Esophagus (tissue), 2 donors: ENCODE measurements around the gene CTH. TPM values are rescaled to one million over a fixed set of nuclear protein-coding genes. Genes with fewer than 3 reads are reported as not detected.

Source experiments
- H3K27ac ChIP-seq, 2 donors: one replicate each; pipeline ENCODE4 v1.5.1; 2013; ENCODE audit warnings: low read depth in 2 of 2, mild to moderate bottlenecking in 2 of 2, inconsistent platforms in 1 of 2, low read length in 1 of 2, moderate library complexity in 1 of 2
- H3K27me3 ChIP-seq, 2 donors: one replicate each; pipeline ENCODE4 v1.6.1; 2013; ENCODE audit warnings: low read length in 2 of 2, control low read depth in 1 of 2, mild to moderate bottlenecking in 1 of 2; ENCODE audit not compliant: insufficient read depth in 2 of 2, control insufficient read depth in 1 of 2
- H3K36me3 ChIP-seq, 2 donors: one replicate each; pipeline ENCODE4 v1.6.1; 2013; ENCODE audit warnings: low read length in 1 of 2; ENCODE audit not compliant: control insufficient read depth in 2 of 2, insufficient read depth in 2 of 2
- H3K4me1 ChIP-seq, 2 donors: one replicate each; pipeline ENCODE4 v1.6.1; 2013; ENCODE audit warnings: low read length in 1 of 2; ENCODE audit not compliant: control insufficient read depth in 2 of 2, insufficient read depth in 2 of 2
- H3K4me3 ChIP-seq, 2 donors: one replicate each; pipeline ENCODE4 v1.5.1; 2013; ENCODE audit warnings: low read length in 2 of 2, mild to moderate bottlenecking in 2 of 2, low read depth in 1 of 2, moderate library complexity in 1 of 2
- H3K9me3 ChIP-seq, 2 donors: one replicate each; pipeline ENCODE4 v1.6.1; 2013; ENCODE audit warnings: mild to moderate bottlenecking in 2 of 2, low read depth in 1 of 2, low read length in 1 of 2, moderate library complexity in 1 of 2; ENCODE audit not compliant: control insufficient read depth in 2 of 2, insufficient read depth in 1 of 2
- WGBS, 2 donors: extraction: QIAGEN DNeasy Blood & Tissue Kit; methylation state at CpG; one replicate each; pipeline ENCODE4 v1.1.7; 2013; 5-methylcytosine and 5-hydroxymethylcytosine counted together
- polyA plus RNA-seq, 2 donors: library from polyadenylated mRNA; stranded (reverse); fragments of 200-250 nt; gene quantifications; one replicate each; pipeline ENCODE4 v1.2.3, GENCODE V29; 2013
- donor health status: healthy with polysubstance abuse.
- donor health status: Bipolar disorder and iron deficiency.

Gene CTH
- polyA plus RNA-seq, 2 donors = 3.4 to 9.4 TPM

DNA sequence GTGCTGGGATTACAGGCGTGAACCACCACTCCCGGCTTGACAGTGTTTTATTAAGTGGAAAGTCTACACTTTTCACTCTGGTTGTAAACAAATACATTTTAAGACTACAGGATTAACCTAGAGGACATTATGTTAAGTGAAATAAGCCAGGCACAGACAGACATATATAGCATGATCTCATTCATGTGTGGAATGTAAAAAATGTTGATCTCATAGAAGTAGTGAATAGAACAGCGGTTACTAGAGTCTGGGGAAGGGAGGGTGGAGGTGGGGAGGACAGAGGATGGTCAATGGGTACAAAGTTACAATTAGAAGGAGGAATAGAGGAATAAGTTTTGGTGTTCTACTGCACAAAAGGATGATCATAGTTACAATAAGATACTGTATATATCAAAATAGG, 16.9 kb downstream of the CTH start:
- no peak overlapping the region for H3K4me3 ChIP-seq
- H3K4me1 ChIP-seq = no peaks in the 10 kb centered on the region
- 79 to 81% methylated on average over 3 of the region's 3 CpGs for WGBS, 2 donors
- H3K9me3 ChIP-seq = no peaks in the 10 kb centered on the region
- H3K27me3 ChIP-seq = no peaks in the 10 kb centered on the region
- H3K36me3 ChIP-seq = no peaks in the 10 kb centered on the region
- H3K27ac ChIP-seq = no peak overlapping the region

GRCh38 chr1:70429219-70429618, 18.2 kb downstream of the CTH start:
- Histone ChIP-seq H3K4me3 (no peak overlapping the region), H3K9me3 (no peaks in the 10 kb centered on the region), H3K36me3 (no peaks in the 10 kb centered on the region), H3K27me3 (no peaks in the 10 kb centered on the region), H3K27ac (no peak overlapping the region), H3K4me1 (no peaks in the 10 kb centered on the region)
- WGBS, 2 donors = 61 to 66% methylated on average over 2 of the region's 2 CpGs

DNA sequence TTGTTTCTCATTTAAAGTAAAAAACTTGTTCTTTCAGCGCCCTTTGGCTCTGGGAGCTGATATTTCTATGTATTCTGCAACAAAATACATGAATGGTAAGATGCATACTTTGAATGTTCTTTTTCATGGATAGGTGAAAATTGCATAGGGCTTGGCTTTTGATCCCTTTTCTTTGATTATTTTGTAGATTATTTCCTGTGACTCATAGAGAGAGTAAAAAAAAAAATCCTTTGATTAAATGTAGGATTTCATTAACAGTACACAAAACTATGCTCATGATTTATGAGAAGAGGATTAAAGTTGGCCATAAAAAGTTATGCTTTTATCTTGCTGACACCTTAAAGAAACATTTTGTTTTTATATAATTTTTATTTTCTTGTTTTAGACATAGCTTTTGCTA, 18.7 kb downstream of the CTH start:
- 55 to 56% methylated on average over 1 of the region's 1 CpG for WGBS, 2 donors
- no peak overlapping the region for H3K27ac ChIP-seq
- no peaks in the 10 kb centered on the region for H3K27me3 ChIP-seq
- H3K36me3 ChIP-seq = no peaks in the 10 kb centered on the region
- no peaks in the 10 kb centered on the region for H3K9me3 ChIP-seq
- no peaks in the 10 kb centered on the region for H3K4me1 ChIP-seq
- H3K4me3 ChIP-seq = no peak overlapping the region

DNA sequence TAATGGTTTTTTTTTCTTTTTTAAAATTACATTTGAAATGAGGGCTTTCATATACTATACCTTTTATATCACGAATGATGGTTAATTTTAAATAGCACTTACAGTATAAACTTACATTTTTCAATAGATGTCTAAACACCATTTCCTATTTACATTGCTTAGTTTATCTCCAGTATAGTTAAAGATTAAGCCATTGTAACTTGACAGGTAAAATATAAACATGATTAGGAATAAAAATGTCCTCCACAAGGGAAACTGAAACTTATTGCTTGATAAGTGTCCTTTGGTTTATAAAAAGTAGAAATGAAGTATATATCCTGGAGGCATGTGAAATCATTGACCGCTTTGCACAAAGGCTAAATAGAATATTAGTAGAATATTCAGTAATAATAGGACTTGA, 20.2 kb downstream of the CTH start:
- no peaks in the 10 kb centered on the region for H3K36me3 ChIP-seq
- H3K27me3 ChIP-seq = no peaks in the 10 kb centered on the region
- H3K27ac ChIP-seq = no peak overlapping the region
- no peaks in the 10 kb centered on the region for H3K9me3 ChIP-seq
- H3K4me1 ChIP-seq = no peaks in the 10 kb centered on the region
- 68 to 87% methylated on average over 2 of the region's 2 CpGs for WGBS, 2 donors
- H3K4me3 ChIP-seq = no peak overlapping the region

- no peaks in the 10 kb centered on the region for H3K4me1 ChIP-seq
- H3K27ac ChIP-seq = no peak overlapping the region
- no peak overlapping the region for H3K4me3 ChIP-seq
- H3K36me3 ChIP-seq = no peaks in the 10 kb centered on the region
- WGBS, 2 donors = 54 to 68% methylated on average over 3 of the region's 3 CpGs
- H3K9me3 ChIP-seq = no peaks in the 10 kb centered on the region
- H3K27me3 ChIP-seq = no peaks in the 10 kb centered on the region
These were observed 20.8 kb downstream of the CTH start for GRCh38 chr1:70431874-70432273.

DNA sequence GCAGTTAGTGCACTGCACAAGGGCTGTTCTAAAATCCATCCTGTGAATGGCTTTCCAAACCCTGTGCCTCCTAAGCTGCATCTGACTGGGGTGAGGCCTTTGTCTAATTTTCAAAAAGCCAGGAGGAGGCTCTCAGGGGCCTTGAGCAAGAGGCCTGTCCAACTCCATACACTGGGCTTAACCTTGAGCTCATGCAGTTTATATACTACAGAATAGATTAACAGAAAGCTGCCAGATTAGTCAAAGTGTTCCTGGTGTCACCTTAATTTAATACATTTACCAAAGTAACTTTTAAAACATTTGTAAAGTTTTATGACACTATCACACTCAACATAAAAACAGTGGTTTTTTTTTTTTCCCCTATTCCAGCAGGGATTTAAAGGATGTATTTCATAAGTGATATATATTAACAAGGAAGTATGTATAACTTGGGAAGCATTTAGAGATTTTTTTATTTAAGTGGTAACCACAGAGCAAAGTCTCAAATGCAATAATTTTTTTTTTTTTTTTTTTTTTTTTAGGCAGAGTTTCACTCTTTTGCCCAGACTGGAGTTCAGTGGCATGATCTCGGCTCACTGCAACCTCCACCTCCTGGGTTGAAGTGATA, 23.3 kb downstream of the CTH start:
- Histone ChIP-seq H3K4me1 (no peaks in the 10 kb centered on the region), H3K27ac (no peak overlapping the region), H3K36me3 (no peaks in the 10 kb centered on the region), H3K27me3 (no peaks in the 10 kb centered on the region), H3K9me3 (no peaks in the 10 kb centered on the region), H3K4me3 (no peak overlapping the region)
- 92 to 96% methylated on average over 1 of the region's 1 CpG for WGBS, 2 donors

- Histone ChIP-seq H3K27me3 (no peaks in the 10 kb centered on the region), H3K9me3 (no peaks in the 10 kb centered on the region), H3K27ac (no peak overlapping the region), H3K4me1 (no peaks in the 10 kb centered on the region), H3K4me3 (no peak overlapping the region), H3K36me3 (no peaks in the 10 kb centered on the region)
- WGBS, 2 donors = 71 to 76% methylated on average over 6 of the region's 6 CpGs
These were observed 25.7 kb downstream of the CTH start for GRCh38 chr1:70436622-70437251.

- H3K4me3 ChIP-seq = no peak overlapping the region
- 79 to 80% methylated on average over 2 of the region's 2 CpGs for WGBS, 2 donors
- H3K36me3 ChIP-seq = no peaks in the 10 kb centered on the region
- no peak overlapping the region for H3K27ac ChIP-seq
- no peaks in the 10 kb centered on the region for H3K27me3 ChIP-seq
- H3K4me1 ChIP-seq = no peaks in the 10 kb centered on the region
- H3K9me3 ChIP-seq = no peaks in the 10 kb centered on the region
These were observed 27.5 kb downstream of the CTH start for GRCh38 chr1:70438529-70438928.

DNA sequence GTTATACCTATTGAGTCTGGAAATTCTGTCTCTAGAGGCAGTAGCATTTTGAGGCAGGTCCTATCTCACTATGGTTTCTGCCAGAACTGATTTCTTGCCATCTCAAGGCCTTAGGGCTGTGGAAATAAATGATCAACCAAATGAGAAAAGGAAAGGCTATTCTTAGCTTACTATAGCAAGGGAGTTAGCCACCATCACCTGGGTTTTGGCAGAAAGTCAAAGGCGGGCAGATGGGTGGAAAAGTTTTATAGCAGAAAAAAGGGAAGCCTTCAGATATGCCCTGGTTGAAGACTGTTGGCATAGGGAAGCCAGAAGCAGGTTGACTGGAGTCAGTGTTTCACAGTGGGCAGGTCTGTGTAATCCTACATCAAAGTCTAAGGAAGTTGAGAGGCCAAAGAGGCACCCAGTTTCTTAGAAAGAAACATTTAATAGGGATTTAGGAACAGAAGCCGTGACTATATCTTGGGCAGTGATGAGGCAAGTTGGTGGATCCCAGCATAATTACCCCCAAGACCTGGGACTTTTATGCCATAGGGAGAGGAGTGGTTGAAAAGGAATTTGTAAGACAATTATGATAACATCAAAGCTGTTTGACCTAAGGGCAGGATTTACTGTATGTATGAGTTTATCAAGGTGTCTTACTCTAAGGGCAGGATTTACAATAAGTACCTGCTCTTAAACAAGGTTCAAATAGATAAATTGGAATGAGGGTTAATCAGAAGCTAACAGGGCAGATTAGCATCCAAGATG, 29.7 kb downstream of the CTH start:
- WGBS, 2 donors = 77 to 87% methylated on average over 2 of the region's 2 CpGs
- H3K36me3 ChIP-seq = no peaks in the 10 kb centered on the region

More for the DNA sequence above, 29.7 kb downstream of the CTH start:
- Histone ChIP-seq H3K4me3 (no peak overlapping the region), H3K27me3 (no peaks in the 10 kb centered on the region), H3K9me3 (no peaks in the 10 kb centered on the region), H3K27ac (no peak overlapping the region), H3K4me1 (no peaks in the 10 kb centered on the region)
